GM19240 (cell line): ENCODE results near the gene OR10A2.
"Not testable (repeated sequence)": the region's sequence is repeated elsewhere in the genome, so short reads cannot be mapped to it uniquely, and the experiment has no call there.

Source experiments
- DNase-seq: peaks from one replicate; pipeline ENCODE4 v3.0.0; 2011; ENCODE audit warnings: low spot score; ENCODE audit not compliant: insufficient read length

Gene OR10A2

DNA sequence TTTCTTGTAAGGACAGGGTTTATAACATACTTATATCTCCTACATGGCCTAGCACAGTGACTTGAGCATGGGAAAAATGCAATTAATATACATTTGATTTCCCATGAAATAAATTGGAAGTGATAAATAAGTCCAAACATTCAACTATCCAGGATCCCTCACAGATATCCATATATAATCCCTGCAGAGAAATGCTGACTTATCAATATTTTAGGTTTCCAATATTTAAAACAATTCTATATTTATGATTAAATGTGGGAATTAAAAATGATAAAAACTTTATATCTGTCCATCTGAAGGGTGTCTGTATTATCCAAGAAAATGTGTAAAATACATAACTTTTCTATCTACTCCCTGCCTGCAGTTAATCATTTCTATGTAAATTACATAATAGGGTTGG lies 19.9 kb downstream of the OR10A2 start:
- DNase-seq = no peak

DNA sequence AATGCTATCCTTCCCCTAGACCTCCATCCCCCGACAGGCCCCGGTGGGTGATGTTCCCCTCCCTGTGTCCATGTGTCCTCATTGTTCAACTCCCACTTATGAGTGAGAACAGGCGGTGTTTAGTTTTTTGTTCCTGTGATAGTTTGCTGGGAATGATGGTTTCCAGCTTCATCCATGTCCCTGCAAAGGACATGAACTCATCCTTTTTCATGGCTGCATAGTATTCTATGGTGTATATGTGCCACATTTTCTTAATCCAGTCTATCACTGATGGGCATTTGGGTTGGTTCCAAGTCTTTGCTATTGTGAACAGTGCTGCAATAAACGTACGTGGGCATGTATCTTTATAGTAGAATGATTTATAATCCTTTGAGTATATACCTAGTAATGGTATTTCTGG lies 24.9 kb downstream of the OR10A2 start:
- DNase-seq = not testable (repeated sequence)

DNA sequence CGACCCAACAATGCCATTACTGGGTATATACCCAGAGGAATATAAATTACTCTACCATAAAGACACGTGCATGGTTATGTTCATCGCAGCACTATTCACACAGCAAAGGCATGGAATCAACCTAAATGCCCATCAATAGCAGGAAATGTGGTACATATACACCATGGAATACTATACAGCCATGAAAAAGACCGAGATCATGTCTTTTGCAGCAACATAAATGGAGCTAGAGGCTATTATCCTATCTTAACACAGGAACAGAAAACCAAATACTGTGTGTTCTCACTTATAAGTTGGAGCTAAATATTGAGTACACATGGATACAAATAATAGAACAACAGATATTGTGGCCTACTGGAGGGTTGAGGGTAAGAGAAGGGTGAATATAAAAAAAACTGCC lies 26.0 kb downstream of the OR10A2 start:
- DNase-seq = no peak

DNA sequence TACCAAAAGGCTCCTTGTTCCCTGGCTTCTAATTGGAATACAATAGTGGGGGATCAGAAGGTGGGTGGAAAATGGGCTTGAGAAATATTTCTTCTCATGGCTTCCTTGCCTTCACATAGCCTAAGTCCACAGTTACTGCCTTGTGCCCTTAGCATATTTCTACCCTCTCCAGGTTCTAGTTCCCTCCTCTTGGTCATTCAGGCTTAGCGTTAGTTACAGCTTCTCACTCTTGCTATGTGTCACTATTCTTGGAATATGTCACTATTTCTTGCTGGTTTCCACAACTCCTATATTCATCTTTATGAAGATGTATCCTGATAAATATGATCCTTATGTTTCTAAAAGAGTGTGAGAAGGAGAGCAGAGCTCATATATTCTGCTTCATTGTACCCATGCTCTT lies 27.0 kb downstream of the OR10A2 start:
- no peak for DNase-seq

DNA sequence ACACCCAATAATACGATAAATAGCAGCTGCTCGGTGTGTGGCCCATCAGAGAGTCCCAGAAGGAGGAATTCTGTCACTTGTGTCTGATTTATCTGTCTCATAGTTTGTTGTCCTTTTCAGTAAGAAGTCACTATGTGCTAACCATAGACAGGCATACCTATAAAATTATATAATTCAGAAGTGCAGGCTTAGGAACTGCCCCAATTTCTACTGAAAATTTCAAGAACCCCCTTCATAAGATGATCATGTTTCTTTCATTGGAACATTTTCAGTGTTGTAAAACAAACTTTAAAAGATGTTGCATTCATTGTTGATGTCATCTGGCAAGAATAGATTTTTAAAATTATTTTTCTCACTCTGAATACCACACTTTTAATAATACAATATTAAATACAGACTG lies 29.5 kb downstream of the OR10A2 start, which contains the start of gene OR2D2:
OR2D2 (minus strand) TSS at position 101 of the 400 bp plus-strand sequence; CDS start at position 101, 0 bp downstream.
- DNase-seq = no peak

DNA sequence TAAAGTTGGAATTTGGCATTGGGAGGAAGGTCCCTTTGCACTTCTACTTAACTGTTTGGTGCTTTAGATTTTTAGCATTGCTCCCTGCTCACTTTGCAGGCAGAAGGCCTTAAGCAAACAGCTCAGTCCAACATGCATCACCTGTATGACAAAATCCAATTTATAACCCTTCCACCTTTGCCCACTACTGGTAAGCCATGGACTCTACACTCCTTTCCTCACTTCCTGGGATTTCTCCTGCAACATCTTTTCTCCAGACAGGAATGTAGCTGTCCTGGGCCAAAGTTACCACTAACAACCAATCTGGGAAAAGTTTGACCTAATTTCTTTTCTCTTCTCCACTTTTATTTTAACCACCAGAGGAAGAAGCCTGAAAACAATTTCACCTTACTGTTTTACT lies 31.2 kb downstream of the OR10A2 start:
- no peak for DNase-seq

DNA sequence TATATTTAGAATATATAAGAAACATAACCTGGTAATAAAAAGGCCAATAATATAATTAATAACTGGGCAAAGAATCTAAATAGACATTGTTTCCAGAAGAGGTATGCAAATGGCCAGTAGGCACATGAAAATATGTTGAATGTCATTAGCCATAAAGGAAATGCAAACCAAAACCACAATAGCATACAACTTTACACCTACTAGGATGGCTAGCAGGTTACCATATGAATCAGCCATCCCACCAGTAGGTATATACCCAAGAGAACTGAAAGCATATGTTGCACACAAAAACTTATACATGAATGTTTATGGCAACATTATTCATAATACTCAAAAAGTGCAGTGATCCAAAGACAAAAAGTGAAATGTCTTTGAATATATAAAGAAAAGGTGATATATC lies 32.2 kb downstream of the OR10A2 start:
- DNase-seq = no peak

DNA sequence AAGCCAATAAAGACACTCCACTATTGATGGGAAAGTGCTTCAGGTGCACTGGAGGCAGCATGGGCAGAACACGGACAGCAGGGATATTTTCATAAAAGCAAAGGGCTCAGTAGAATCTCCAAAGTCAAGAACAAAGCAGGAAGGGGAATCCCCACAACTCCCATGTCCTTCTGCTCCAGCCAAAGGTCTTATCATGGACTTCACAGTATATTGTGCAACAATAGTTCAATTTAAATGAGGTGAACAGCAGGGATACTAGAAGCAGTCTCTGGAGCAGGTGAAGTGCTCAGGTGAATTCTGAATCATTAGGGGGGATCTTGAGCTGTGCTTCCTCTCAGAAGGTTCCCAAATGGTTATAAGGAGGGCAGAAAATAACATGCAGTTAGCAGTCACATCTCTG lies 36.1 kb downstream of the OR10A2 start:
- no peak for DNase-seq

DNA sequence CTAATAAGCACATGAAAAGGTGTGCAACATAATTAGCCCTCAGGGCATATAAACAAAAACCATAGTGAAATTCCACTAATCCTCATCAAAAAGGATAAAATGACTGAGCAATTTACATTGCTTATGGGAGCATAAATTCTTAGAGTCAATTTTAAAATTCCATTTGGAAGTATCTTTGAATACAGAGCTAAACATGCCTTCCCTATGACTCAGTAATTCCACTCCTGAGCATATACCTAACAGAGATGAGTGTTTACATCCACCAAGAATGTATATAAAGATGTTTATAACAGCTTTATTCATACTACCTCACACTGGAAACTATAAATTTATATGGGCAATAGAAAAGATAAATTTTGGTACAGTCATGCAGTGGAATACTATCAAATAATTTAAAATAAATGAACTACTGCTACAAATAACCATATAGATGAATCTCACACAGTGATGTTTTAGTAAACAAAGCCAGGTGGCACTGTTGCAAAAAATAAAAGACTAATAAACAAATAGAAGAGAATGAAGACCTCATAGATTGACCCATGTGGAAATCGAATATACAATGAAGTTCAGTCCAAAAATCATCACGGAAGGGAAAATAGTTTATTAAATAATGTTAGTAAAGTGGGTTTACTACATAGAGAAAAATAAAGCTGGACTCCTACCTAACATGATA lies 37.6 kb downstream of the OR10A2 start:
- DNase-seq = no peak

DNA sequence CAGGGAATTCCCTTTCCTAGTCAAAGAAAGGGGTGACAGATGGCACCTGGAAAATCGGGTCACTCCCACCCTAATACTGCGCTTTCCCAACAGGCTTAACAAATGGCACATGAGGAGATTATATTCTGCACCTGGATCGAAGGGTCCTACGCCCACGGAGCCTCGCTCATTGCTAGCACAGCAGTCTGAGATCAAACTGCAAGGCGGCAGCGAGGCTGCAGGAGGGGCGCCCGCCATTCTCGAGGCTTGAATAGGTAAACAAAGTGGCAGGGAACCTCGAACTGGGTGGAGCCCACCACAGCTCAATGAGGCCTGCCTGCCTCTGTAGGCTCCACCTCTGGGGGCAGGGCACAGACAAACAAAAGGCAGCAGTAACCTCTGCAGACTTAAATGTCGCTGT lies 41.9 kb downstream of the OR10A2 start:
- not testable (repeated sequence) for DNase-seq

DNA sequence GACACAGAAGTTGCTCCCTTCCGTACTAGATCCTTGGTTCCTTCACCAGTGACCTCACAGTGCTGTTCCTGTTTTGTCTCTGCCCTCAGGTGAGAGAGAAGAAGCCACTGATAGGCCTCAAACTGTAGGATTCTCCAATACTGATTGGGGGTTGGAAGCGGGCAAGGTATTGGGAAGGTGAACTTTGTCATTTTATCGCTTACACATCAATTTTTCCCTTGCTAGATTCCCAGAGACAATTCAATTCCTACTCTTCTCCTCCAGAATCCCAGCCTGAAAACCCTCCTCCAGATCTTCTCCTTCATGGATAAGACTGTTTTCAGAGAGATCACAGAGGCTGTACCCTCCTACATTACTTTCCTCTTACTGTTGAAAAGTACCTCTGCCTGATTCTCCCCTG lies 48.5 kb downstream of the OR10A2 start:
- no peak for DNase-seq

DNA sequence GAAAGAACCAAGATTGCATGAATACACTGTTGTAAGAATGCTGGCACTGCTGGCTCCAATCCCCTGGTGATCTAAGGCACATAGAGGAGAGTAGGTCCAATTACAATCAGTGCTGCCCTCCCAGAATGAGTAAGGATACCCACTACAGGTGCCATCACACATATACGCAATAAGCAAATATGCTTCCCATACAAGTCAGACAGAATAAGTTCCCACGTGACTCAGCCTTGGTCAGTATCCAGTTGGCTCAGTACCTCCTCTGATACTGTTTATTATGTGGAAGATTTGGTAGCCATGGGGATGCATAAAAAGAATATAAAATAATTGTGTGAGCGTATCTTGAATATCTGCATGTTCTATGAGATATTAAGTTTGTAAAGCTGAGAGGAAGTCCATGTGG lies 49.1 kb downstream of the OR10A2 start:
- DNase-seq = no peak

DNA sequence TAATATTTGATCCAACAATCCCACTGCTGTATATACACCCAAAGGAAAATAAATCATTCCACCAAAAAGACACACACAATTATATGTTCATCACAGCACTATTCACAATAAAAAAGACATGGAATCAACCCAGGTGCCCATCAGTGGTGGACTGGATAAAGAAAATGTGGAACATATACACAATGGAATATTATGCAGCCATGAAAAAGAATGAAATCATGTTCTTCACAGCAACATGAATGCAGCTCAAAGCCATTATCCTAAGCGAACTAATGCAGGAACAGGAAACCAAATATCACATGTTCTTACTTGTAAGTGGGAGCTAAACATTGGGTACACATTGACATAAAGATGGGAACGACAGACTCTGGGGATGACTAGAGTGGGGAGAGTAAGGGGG lies 56.8 kb downstream of the OR10A2 start:
- no peak for DNase-seq

DNA sequence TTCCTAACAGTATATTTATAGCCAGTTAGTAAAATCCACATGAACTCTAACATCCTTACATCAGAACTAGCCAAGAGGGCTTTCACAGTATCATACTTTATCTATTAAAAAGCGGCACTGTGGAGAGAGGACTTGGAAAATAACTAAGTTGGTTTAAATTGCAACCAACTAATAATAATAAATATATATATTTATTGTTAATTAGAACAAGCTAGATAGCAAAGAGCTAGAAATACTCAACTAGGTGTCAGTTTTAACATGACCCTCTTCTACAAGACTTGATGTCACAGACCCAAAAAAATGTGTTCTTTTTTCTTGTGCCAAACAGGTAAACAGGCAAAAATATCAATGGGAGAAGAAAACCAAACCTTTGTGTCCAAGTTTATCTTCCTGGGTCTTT lies 57.8 kb downstream of the OR10A2 start, which contains the start of gene OR2D3:
OR2D3 (plus strand) TSS at position 301 of the 400 bp plus-strand sequence; CDS start at position 301, 0 bp downstream.
- no peak for DNase-seq
